MM.1S (cell line): ENCODE measurements around the gene RFX2.

Experiments
- DNase-seq: peaks from one replicate; pipeline ENCODE4 v3.0.0-alpha.2; 2015
- H2AFZ ChIP-seq: fragments of 300-600 bp; sonication (generic); 2 replicates; pipeline ENCODE4 v1.6.0; 2016; ENCODE audit warnings: antibody characterized with exemption, low read length
- H3F3A ChIP-seq: fragments of 300-600 bp; sonication (generic); 2 replicates; pipeline ENCODE4 v1.6.1; 2016; ENCODE audit warnings: mild to moderate bottlenecking, antibody characterized with exemption, low read length, moderate library complexity, mixed read lengths; ENCODE audit not compliant: insufficient read depth
- H3K27ac ChIP-seq: fragments of 300-600 bp; sonication (generic); 2 replicates; pipeline ENCODE4 v1.5.1; 2016; ENCODE audit warnings: mild to moderate bottlenecking, low read length
- H3K27me3 ChIP-seq: fragments of 300-600 bp; sonication (generic); replicated peaks from 2 replicates; pipeline ENCODE4 v1.6.0; 2016; ENCODE audit warnings: low read length; ENCODE audit not compliant: insufficient read depth
- H3K36me3 ChIP-seq: fragments of 300-600 bp; sonication (generic); replicated peaks from 2 replicates; pipeline ENCODE4 v1.6.1; 2016; ENCODE audit warnings: mild to moderate bottlenecking, low read length, mixed read lengths; ENCODE audit not compliant: insufficient read depth
- H3K4me1 ChIP-seq: fragments of 300-600 bp; sonication (generic); 2 replicates; pipeline ENCODE4 v1.6.1; 2016; ENCODE audit warnings: low read length, mixed read lengths
- H3K4me2 ChIP-seq: fragments of 300-600 bp; sonication (generic); 2 replicates; pipeline ENCODE4 v1.6.0; 2016; ENCODE audit warnings: low read depth, low read length
- H3K4me3 ChIP-seq: fragments of 300-600 bp; sonication (generic); 2 replicates; pipeline ENCODE4 v1.5.1; 2016; ENCODE audit warnings: low read length, mixed read lengths
- H3K79me2 ChIP-seq: fragments of 300-600 bp; sonication (generic); 2 replicates; pipeline ENCODE4 v1.6.1; 2016; ENCODE audit warnings: mixed run types, low read length, mixed read lengths
- H3K9ac ChIP-seq: fragments of 300-600 bp; sonication (generic); 2 replicates; pipeline ENCODE4 v1.6.1; 2016; ENCODE audit warnings: low read length, mixed read lengths
- H3K9me2 ChIP-seq: fragments of 300-600 bp; sonication (generic); replicated peaks from 2 replicates; pipeline ENCODE4 v1.6.1; 2016; ENCODE audit warnings: mild to moderate bottlenecking, low read length, mixed read lengths; ENCODE audit not compliant: insufficient read depth
- H3K9me3 ChIP-seq: fragments of 300-600 bp; sonication (generic); replicated peaks from 2 replicates; pipeline ENCODE4 v1.6.1; 2016; ENCODE audit warnings: mild to moderate bottlenecking, low read length, mixed read lengths; ENCODE audit not compliant: insufficient read depth
- H4K20me1 ChIP-seq: fragments of 300-600 bp; sonication (generic); 2 replicates; pipeline ENCODE4 v1.6.1; 2016; ENCODE audit warnings: mild to moderate bottlenecking, low read length, moderate library complexity, mixed read lengths; ENCODE audit not compliant: insufficient read depth
- CTCF ChIP-seq: fragments of 300-600 bp; sonication (generic); IDR thresholded peaks from 2 replicates; pipeline ENCODE4 v1.5.1; 2016; ENCODE audit warnings: antibody characterized with exemption, low read length, mixed read lengths
- EZH2 ChIP-seq: fragments of 300-600 bp; sonication (generic); optimal IDR thresholded peaks from 2 replicates; pipeline ENCODE3; 2017; ENCODE audit warnings: low read depth, mild to moderate bottlenecking, antibody characterized with exemption, low read length, mixed read lengths
- EZH2phosphoT487 ChIP-seq: fragments of 300-600 bp; sonication (generic); IDR thresholded peaks from 2 replicates; pipeline ENCODE4 v1.6.1; 2018; ENCODE audit warnings: antibody characterized with exemption, low read length

RFX2 gene

GRCh38 chr19:5973867-5974635, 136.2 kb downstream of the RFX2 start:
- no peak overlapping the region for H3K9ac ChIP-seq
- H3K36me3 ChIP-seq = 0 out of 2 replicates have a peak, but pooled peaks cover 4% of the 10 kb centered on the region
- peaks cover 47% of the 10 kb centered on the region for H4K20me1 ChIP-seq
- H3K27me3 ChIP-seq = no peaks in the 10 kb centered on the region
- H3K4me2 ChIP-seq = no peak overlapping the region
- no peaks in the 10 kb centered on the region for H3K9me3 ChIP-seq
- H3K9me2 ChIP-seq = no peaks in the 10 kb centered on the region
- H3F3A ChIP-seq = peaks cover 15% of the 10 kb centered on the region
- H3K4me3 ChIP-seq = no peak overlapping the region
- H3K27ac ChIP-seq = no peak overlapping the region
- TF ChIP-seq EZH2 (no peak), EZH2phosphoT487 (no peak), CTCF (no peak)
- no peak overlapping the region for H2AFZ ChIP-seq
- H3K4me1 ChIP-seq = peaks cover 39% of the 10 kb centered on the region
- no peak for DNase-seq
- H3K79me2 ChIP-seq = peaks cover 97% of the 10 kb centered on the region

GRCh38 chr19:5973376-5973775, 136.9 kb downstream of the RFX2 start:
- no peak overlapping the region for H2AFZ ChIP-seq
- no peaks in the 10 kb centered on the region for H3K9me3 ChIP-seq
- H3K9me2 ChIP-seq = no peaks in the 10 kb centered on the region
- peaks cover 22% of the 10 kb centered on the region for H3F3A ChIP-seq
- H4K20me1 ChIP-seq = peaks cover 50% of the 10 kb centered on the region
- peaks cover 41% of the 10 kb centered on the region for H3K4me1 ChIP-seq
- H3K27ac ChIP-seq = no peak overlapping the region
- H3K9ac ChIP-seq = no peak overlapping the region
- DNase-seq = no peak
- H3K4me2 ChIP-seq = no peak overlapping the region
- no peak overlapping the region for H3K4me3 ChIP-seq
- 0 out of 2 replicates have a peak, but pooled peaks cover 4% of the 10 kb centered on the region for H3K36me3 ChIP-seq
- no peak for TF ChIP-seq CTCF
- TF ChIP-seq EZH2 = no peak
- no peak for TF ChIP-seq EZH2phosphoT487
- peaks cover 97% of the 10 kb centered on the region for H3K79me2 ChIP-seq
- no peaks in the 10 kb centered on the region for H3K27me3 ChIP-seq

- Histone ChIP-seq H3K27ac (no peak overlapping the region), H3K9ac (no peak overlapping the region), H3K36me3 (0 out of 2 replicates have a peak, but pooled peaks cover 4% of the 10 kb centered on the region), H4K20me1 (peaks cover 55% of the 10 kb centered on the region), H3K9me3 (no peaks in the 10 kb centered on the region), H3K79me2 (peaks cover 100% of the 10 kb centered on the region), H3F3A (peaks cover 32% of the 10 kb centered on the region), H3K4me1 (peaks cover 51% of the 10 kb centered on the region), H3K9me2 (no peaks in the 10 kb centered on the region), H3K27me3 (no peaks in the 10 kb centered on the region), H3K4me2 (no peak overlapping the region), H2AFZ (no peak overlapping the region), H3K4me3 (no peak overlapping the region)
- TF ChIP-seq EZH2 = no peak
- no peak for DNase-seq
Measured at GRCh38 chr19:5972355-5972731, 138.0 kb downstream of the RFX2 start.
